Cardiac fibroblast (primary cell): Measurements from ENCODE around the gene SLC6A6.

Experiments
- DNase-seq, 2 donors: peaks; one replicate each; pipeline versions ENCODE4 v3.0.0 to v3.0.0-alpha.2; 2010; ENCODE audit warnings: low read depth in 2 of 2
- H3K4me3 ChIP-seq, 2 donors: replicated peaks in 1 of 2; 1 replicate in 1 of 2; 2 replicates in 1 of 2; pipeline ENCODE4 v1.5.1; 2011; ENCODE audit warnings: low read depth in 2 of 2, low read length in 2 of 2, mild to moderate bottlenecking in 2 of 2, moderate library complexity in 1 of 2
- CTCF ChIP-seq: IDR thresholded peaks from one replicate; pipeline ENCODE4 v1.5.1; 2011; ENCODE audit warnings: low read depth, mild to moderate bottlenecking, low read length, inconsistent platforms

The SLC6A6 gene

GRCh38 chr3:14492948-14493881 is 90.8 kb downstream of the SLC6A6 start:
- TF ChIP-seq CTCF = no peak
- no peak for DNase-seq
- H3K4me3 ChIP-seq = no peak overlapping the region

- no peak overlapping the region for H3K4me3 ChIP-seq
- TF ChIP-seq CTCF = no peak
- no peak for DNase-seq
Observed at GRCh38 chr3:14494279-14494972, 92.0 kb downstream of the SLC6A6 start.

GRCh38 chr3:14494973-14495300 is 92.5 kb downstream of the SLC6A6 start:
- DNase-seq = no peak
- no peak for TF ChIP-seq CTCF

GRCh38 chr3:14496351-14496750 is 93.9 kb downstream of the SLC6A6 start:
- DNase-seq = no peak
- H3K4me3 ChIP-seq = no peak overlapping the region
- TF ChIP-seq CTCF = no peak

More at GRCh38 chr3:14494973-14495300, 92.5 kb downstream of the SLC6A6 start:
- H3K4me3 ChIP-seq = no peak overlapping the region

GRCh38 chr3:14497321-14497720 is 94.9 kb downstream of the SLC6A6 start:
- no peak overlapping the region for H3K4me3 ChIP-seq
- DNase-seq = no peak
- no peak for TF ChIP-seq CTCF

GRCh38 chr3:14502472-14502871 is 100.1 kb downstream of the SLC6A6 start:
- TF ChIP-seq CTCF = no peak
- DNase-seq = no peak
- H3K4me3 ChIP-seq = no peak overlapping the region
